H9 (cell line): Measurements from ENCODE around the gene DNAJC6. TPM values are rescaled to one million over a fixed set of nuclear protein-coding genes. Genes with fewer than 3 reads are reported as not detected.

Experiments used
- DNase-seq: peaks from one replicate; pipeline ENCODE4 v3.0.0-alpha.2; 2017
- H2AFZ ChIP-seq: one replicate; pipeline ENCODE4 v1.6.1; 2013; ENCODE audit warnings: mild to moderate bottlenecking, low read length, control low read depth, moderate library complexity
- H2AK5ac ChIP-seq: 2 replicates; pipeline ENCODE4 v1.6.1; 2013; ENCODE audit warnings: low read length, control low read depth, mixed read lengths; ENCODE audit not compliant: insufficient read length
- H2BK120ac ChIP-seq: one replicate; pipeline ENCODE4 v1.6.1; 2013; ENCODE audit warnings: low read depth, mild to moderate bottlenecking, low read length, control low read depth, inconsistent platforms; ENCODE audit not compliant: poor library complexity, severe bottlenecking
- H2BK12ac ChIP-seq: 2 replicates; pipeline ENCODE4 v1.6.1; 2013; ENCODE audit warnings: low read length, control low read depth, mixed read lengths, low read depth; ENCODE audit not compliant: insufficient read length
- H2BK15ac ChIP-seq: 2 replicates; pipeline ENCODE4 v1.6.1; 2013; ENCODE audit warnings: low read depth, low read length, control low read depth
- H2BK20ac ChIP-seq: one replicate; pipeline ENCODE4 v1.6.1; 2013; ENCODE audit warnings: low read depth, mild to moderate bottlenecking, low read length, control low read depth, inconsistent platforms; ENCODE audit not compliant: poor library complexity, severe bottlenecking
- H2BK5ac ChIP-seq: 2 replicates; pipeline ENCODE4 v1.6.1; 2013; ENCODE audit warnings: low read length, control low read depth, mixed read lengths; ENCODE audit not compliant: insufficient read length
- H3K14ac ChIP-seq: 2 replicates; pipeline ENCODE4 v1.6.1; 2013; ENCODE audit warnings: low read length, control low read depth; ENCODE audit not compliant: insufficient read depth
- H3K18ac ChIP-seq: 2 replicates; pipeline ENCODE4 v1.6.1; 2013; ENCODE audit warnings: low read depth, mild to moderate bottlenecking, mixed read lengths, low read length, control low read depth; ENCODE audit not compliant: insufficient read length
- H3K23ac ChIP-seq: 2 replicates; pipeline ENCODE4 v1.6.1; 2013; ENCODE audit warnings: low read length, control low read depth, mixed read lengths, low read depth; ENCODE audit not compliant: insufficient read length
- H3K23me2 ChIP-seq: 2 replicates; pipeline ENCODE4 v1.6.1; 2013; ENCODE audit warnings: low read depth, mild to moderate bottlenecking, mixed read lengths, low read length, control low read depth; ENCODE audit not compliant: insufficient read length, poor library complexity, severe bottlenecking
- H3K27ac ChIP-seq: 2 replicates; pipeline ENCODE4 v1.5.1; 2013; ENCODE audit warnings: low read length, control low read depth, mixed read lengths, low read depth; ENCODE audit not compliant: insufficient read length
- H3K27me3 ChIP-seq: 2 replicates; pipeline ENCODE4 v1.6.1; 2013; ENCODE audit warnings: low read length, control low read depth, inconsistent platforms; ENCODE audit not compliant: insufficient read depth
- H3K4ac ChIP-seq: 2 replicates; pipeline ENCODE4 v1.6.1; 2013; ENCODE audit warnings: low read depth, mild to moderate bottlenecking, control low read depth, inconsistent platforms, low read length, moderate library complexity
- H3K4me1 ChIP-seq: 2 replicates; pipeline ENCODE4 v1.6.1; 2013; ENCODE audit warnings: low read length, control low read depth, inconsistent platforms; ENCODE audit not compliant: insufficient read depth
- H3K4me2 ChIP-seq: 2 replicates; pipeline ENCODE4 v1.6.1; 2013; ENCODE audit warnings: low read length, control low read depth, mixed read lengths; ENCODE audit not compliant: insufficient read length, insufficient read depth
- H3K56ac ChIP-seq: 2 replicates; pipeline ENCODE4 v1.6.1; 2013; ENCODE audit warnings: low read depth, mild to moderate bottlenecking, mixed read lengths, low read length, control low read depth; ENCODE audit not compliant: insufficient read length
- H3K79me1 ChIP-seq: 2 replicates; pipeline ENCODE4 v1.6.1; 2013; ENCODE audit warnings: low read depth, mild to moderate bottlenecking, moderate library complexity, low read length, control low read depth, inconsistent platforms; ENCODE audit not compliant: insufficient read depth, poor library complexity, severe bottlenecking
- H3K79me2 ChIP-seq: 2 replicates; pipeline ENCODE4 v1.6.1; 2013; ENCODE audit warnings: low read length, control low read depth, inconsistent platforms; ENCODE audit not compliant: insufficient read depth
- H3K9ac ChIP-seq: 2 replicates; pipeline ENCODE4 v1.6.1; 2013; ENCODE audit warnings: low read length, control low read depth, mixed read lengths; ENCODE audit not compliant: insufficient read length; ENCODE audit errors: extremely low read depth
- H3K9me3 ChIP-seq: one replicate; pipeline ENCODE4 v1.6.1; 2013; ENCODE audit warnings: low read depth, low read length, inconsistent platforms; ENCODE audit not compliant: control insufficient read depth
- H3T11ph ChIP-seq: one replicate; pipeline ENCODE4 v1.6.1; 2013; ENCODE audit warnings: mild to moderate bottlenecking, low read length, control low read depth, inconsistent platforms
- H4K20me1 ChIP-seq: one replicate; pipeline ENCODE4 v1.6.1; 2013; ENCODE audit not compliant: control insufficient read depth, insufficient read length, insufficient read depth
- H4K5ac ChIP-seq: 2 replicates; pipeline ENCODE4 v1.6.1; 2013; ENCODE audit warnings: low read depth, mild to moderate bottlenecking, mixed read lengths, low read length, control low read depth; ENCODE audit not compliant: insufficient read length
- H4K8ac ChIP-seq: replicated peaks from 2 replicates; pipeline ENCODE4 v1.6.1; 2013; ENCODE audit warnings: low read length, control low read depth, mixed read lengths, low read depth; ENCODE audit not compliant: insufficient read length
- H4K91ac ChIP-seq: 2 replicates; pipeline ENCODE4 v1.6.1; 2013; ENCODE audit warnings: low read depth, mild to moderate bottlenecking, moderate library complexity, mixed read lengths, low read length, control low read depth; ENCODE audit not compliant: insufficient read length
- H3K27ac Mint-ChIP-seq, 3 experiments: 2 replicates in 2 of 3; 3 replicates in 1 of 3; pipeline ENCODE4 v1.8.0; 2020 to 2021; ENCODE audit warnings: mixed read lengths in 3 of 3, mild to moderate bottlenecking in 1 of 3, moderate library complexity in 1 of 3
- H3K27me3 Mint-ChIP-seq: 2 replicates; pipeline ENCODE4 v1.8.0; 2021; ENCODE audit warnings: low read depth, mild to moderate bottlenecking, moderate library complexity, mixed read lengths
- H3K36me3 Mint-ChIP-seq, 3 experiments: 2 replicates in 2 of 3; 3 replicates in 1 of 3; pipeline ENCODE4 v1.8.0; 2020 to 2021; ENCODE audit warnings: low read depth in 3 of 3, mixed read lengths in 3 of 3; ENCODE audit not compliant: insufficient read depth in 1 of 3
- H3K4me1 Mint-ChIP-seq, 2 experiments: 2 replicates each; pipeline ENCODE4 v1.8.0; 2020; ENCODE audit warnings: mixed read lengths in 2 of 2
- H3K4me3 Mint-ChIP-seq, 2 experiments: 2 replicates in 1 of 2; 3 replicates in 1 of 2; pipeline ENCODE4 v1.8.0; 2020 to 2021; ENCODE audit warnings: mild to moderate bottlenecking in 2 of 2, mixed read lengths in 2 of 2, moderate library complexity in 1 of 2
- H3K9me3 Mint-ChIP-seq, 2 experiments: 2 replicates in 1 of 2; 3 replicates in 1 of 2; pipeline ENCODE4 v1.8.0; 2020; ENCODE audit warnings: mild to moderate bottlenecking in 2 of 2, mixed read lengths in 2 of 2, moderate library complexity in 1 of 2
- WGBS: extraction: QIAGEN DNeasy Blood & Tissue Kit; methylation state at CpG from one replicate; pipeline ENCODE4 v1.1.7; 2013; ENCODE audit warnings: missing lambda C conversion rate, low lambda C conversion rate, mixed read lengths; ENCODE audit not compliant: insufficient read length; ENCODE audit errors: extremely low coverage; 5-methylcytosine and 5-hydroxymethylcytosine counted together
- total RNA-seq: library from RNA; stranded (reverse); gene quantifications from 2 replicates; pipeline ENCODE4 v1.2.1, GENCODE V29; 2021
- TF ChIP-seq, protein P1 (sequence below): fragments of 200-600 bp; sonication (generic); conservative IDR thresholded peaks from 3 replicates; pipeline ENCODE4 v1.8.0; 2021; ENCODE audit warnings: antibody characterized with exemption, mild to moderate bottlenecking

Gene DNAJC6
- total RNA-seq, 1 experiment from 2014 or later: 2.2 TPM

DNA sequence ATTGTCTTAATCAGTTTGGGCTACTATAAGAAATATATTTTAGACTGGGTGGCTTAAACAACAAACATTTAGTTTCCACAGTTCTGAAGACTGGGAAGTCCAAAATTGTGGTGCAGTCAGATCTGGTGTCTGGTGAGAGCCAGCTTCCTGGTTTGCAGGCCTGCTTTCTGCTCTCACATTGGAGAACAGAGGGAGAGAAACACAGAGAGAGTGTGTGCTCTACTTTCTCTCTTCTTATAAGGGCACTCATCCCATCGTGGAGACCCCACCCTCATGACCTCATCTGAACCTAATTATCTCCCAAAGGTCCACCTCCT is 115.2 kb downstream of the DNAJC6 start:
- no peaks in the 10 kb centered on the region for H3K27me3 Mint-ChIP-seq
- H3K56ac ChIP-seq: no peak overlapping the region
- H3K4me1 ChIP-seq: peaks cover 7% of the 10 kb centered on the region; the same call in 1 of the 2 replicates
- H3K9me3 Mint-ChIP-seq: no peaks in the 10 kb centered on the region
- H2AK5ac ChIP-seq: no peak overlapping the region
- no peak overlapping the region for H2BK15ac ChIP-seq
- no peaks in the 10 kb centered on the region for H3K9me3 ChIP-seq
- no peak overlapping the region for H2AFZ ChIP-seq
- peaks cover 8% of the 10 kb centered on the region for H3K23me2 ChIP-seq
- no peak overlapping the region for H2BK12ac ChIP-seq
- H2BK20ac ChIP-seq: no peak overlapping the region
- H3K4me2 ChIP-seq: no peak overlapping the region
- TF ChIP-seq, protein P1, sequence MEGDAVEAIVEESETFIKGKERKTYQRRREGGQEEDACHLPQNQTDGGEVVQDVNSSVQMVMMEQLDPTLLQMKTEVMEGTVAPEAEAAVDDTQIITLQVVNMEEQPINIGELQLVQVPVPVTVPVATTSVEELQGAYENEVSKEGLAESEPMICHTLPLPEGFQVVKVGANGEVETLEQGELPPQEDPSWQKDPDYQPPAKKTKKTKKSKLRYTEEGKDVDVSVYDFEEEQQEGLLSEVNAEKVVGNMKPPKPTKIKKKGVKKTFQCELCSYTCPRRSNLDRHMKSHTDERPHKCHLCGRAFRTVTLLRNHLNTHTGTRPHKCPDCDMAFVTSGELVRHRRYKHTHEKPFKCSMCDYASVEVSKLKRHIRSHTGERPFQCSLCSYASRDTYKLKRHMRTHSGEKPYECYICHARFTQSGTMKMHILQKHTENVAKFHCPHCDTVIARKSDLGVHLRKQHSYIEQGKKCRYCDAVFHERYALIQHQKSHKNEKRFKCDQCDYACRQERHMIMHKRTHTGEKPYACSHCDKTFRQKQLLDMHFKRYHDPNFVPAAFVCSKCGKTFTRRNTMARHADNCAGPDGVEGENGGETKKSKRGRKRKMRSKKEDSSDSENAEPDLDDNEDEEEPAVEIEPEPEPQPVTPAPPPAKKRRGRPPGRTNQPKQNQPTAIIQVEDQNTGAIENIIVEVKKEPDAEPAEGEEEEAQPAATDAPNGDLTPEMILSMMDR: no peak
- no peak overlapping the region for H2BK5ac ChIP-seq
- no peak for DNase-seq
- no peaks in the 10 kb centered on the region for H4K20me1 ChIP-seq
- peak overlapping the region; percentile 21 to 90 (median 86); a peak in 5 of 7 replicates for H3K27ac Mint-ChIP-seq
- H3K4me1 Mint-ChIP-seq: peaks cover 22 to 39% of the 10 kb centered on the region in 2 experiments
- no peak overlapping the region for H3K9ac ChIP-seq
- no peak overlapping the region for H4K8ac ChIP-seq
- no peaks in the 10 kb centered on the region for H3K27me3 ChIP-seq
- no CpG with 5 or more reads among the region's 1 CpG for WGBS
- no peak overlapping the region; a peak in 1 of 5 replicates for H3K4me3 Mint-ChIP-seq
- H3K23ac ChIP-seq: no peak overlapping the region
- H3K79me1 ChIP-seq: peaks cover 4% of the 10 kb centered on the region
- H4K5ac ChIP-seq: no peak overlapping the region
- peaks cover 9 to 33% (median 21%) of the 10 kb centered on the region in 3 experiments; a peak in 6 of 7 replicates for H3K36me3 Mint-ChIP-seq
- no peak overlapping the region for H3K4ac ChIP-seq
- H2BK120ac ChIP-seq: no peak overlapping the region
- H4K91ac ChIP-seq: no peak overlapping the region
- no peak overlapping the region for H3T11ph ChIP-seq
- H3K79me2 ChIP-seq: peaks cover 10% of the 10 kb centered on the region; the same call in 1 of the 2 replicates
- H3K18ac ChIP-seq: no peak overlapping the region
- H3K27ac ChIP-seq: no peak overlapping the region
- H3K14ac ChIP-seq: no peak overlapping the region
